ENCODE results near the gene BRCA1.
"Not testable (repeated sequence)": the region's sequence is repeated elsewhere in the genome, so short reads cannot be mapped to it uniquely, and the experiment has no call there.

The BRCA1 gene

DNA sequence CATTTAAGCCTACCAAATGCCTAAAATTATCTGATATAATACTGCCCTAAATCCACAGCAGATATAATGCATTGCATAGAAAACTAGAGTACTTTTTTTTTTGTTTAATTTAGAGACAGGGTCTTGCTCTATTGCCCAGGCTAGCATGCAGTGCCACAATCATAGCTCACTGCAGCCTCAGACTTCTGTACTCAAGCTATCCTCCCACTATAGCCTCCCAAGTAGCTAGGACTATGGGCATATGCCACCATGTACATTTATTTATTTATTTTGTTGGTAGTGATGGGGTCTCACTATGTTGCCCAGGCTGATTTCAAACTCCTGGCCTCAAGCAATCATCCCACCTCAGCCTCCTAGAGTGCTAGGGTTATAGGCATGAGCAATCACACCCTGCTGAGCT lies 20.0 kb downstream of the BRCA1 start:
- H3K36me3 Mint-ChIP-seq = no peaks in the 10 kb centered on the region
- no peak overlapping the region for H3K4me3 Mint-ChIP-seq
- no peaks in the 10 kb centered on the region for H3K27me3 Mint-ChIP-seq
- no peak overlapping the region for H3K27ac Mint-ChIP-seq
- no peaks in the 10 kb centered on the region for H3K9me3 Mint-ChIP-seq
- no peaks in the 10 kb centered on the region for H3K4me1 Mint-ChIP-seq

DNA sequence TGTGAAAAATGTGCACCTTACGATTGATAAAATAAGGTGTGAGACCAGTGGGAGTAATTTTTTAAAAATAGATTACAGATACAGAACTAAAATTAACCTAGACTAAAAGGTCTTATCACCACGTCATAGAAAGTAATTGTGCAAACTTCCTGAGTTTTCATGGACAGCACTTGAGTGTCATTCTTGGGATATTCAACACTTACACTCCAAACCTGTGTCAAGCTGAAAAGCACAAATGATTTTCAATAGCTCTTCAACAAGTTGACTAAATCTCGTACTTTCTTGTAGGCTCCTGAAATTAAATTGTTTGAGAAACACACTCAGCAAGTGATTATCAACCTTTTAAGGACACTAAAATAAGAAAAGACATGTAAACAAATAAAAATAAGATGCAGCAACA lies 20.5 kb downstream of the BRCA1 start:
- Mint-ChIP-seq H3K27me3 (no peaks in the 10 kb centered on the region), H3K36me3 (no peaks in the 10 kb centered on the region), H3K27ac (no peak overlapping the region), H3K9me3 (no peaks in the 10 kb centered on the region), H3K4me1 (no peaks in the 10 kb centered on the region), H3K4me3 (no peak overlapping the region)

DNA sequence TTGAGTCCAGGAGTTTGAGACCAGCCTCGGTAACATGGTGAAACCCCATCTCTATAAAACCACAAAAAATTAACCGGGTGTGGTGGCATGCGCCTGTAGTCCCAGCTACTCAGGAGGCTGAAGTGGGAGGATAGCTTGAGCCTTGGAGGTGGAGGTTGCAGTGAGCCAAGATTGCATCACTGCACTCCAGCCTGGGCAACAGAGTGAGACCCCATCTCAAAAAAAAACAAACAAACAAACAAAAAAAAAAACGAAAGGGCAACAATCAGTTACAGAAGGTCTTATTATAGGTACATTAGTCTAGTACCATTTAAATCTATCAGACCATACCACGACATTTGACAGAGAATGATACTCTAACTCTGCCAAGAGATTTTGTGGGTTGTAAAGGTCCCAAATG lies 29.8 kb downstream of the BRCA1 start:
- not testable (repeated sequence) for H3K4me3 Mint-ChIP-seq, H3K36me3 Mint-ChIP-seq, H3K27ac Mint-ChIP-seq, H3K27me3 Mint-ChIP-seq, H3K4me1 Mint-ChIP-seq, H3K9me3 Mint-ChIP-seq

DNA sequence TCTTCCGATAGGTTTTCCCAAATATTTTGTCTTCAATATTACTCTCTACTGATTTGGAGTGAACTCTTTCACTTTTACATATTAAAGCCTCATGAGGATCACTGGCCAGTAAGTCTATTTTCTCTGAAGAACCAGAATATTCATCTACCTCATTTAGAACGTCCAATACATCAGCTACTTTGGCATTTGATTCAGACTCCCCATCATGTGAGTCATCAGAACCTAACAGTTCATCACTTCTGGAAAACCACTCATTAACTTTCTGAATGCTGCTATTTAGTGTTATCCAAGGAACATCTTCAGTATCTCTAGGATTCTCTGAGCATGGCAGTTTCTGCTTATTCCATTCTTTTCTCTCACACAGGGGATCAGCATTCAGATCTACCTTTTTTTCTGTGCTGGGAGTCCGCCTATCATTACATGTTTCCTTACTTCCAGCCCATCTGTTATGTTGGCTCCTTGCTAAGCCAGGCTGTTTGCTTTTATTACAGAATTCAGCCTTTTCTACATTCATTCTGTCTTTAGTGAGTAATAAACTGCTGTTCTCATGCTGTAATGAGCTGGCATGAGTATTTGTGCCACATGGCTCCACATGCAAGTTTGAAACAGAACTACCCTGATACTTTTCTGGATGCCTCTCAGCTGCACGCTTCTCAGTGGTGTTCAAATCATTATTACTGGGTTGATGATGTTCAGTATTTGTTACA lies 30.9 kb downstream of the BRCA1 start:
- Mint-ChIP-seq H3K27ac (no peak overlapping the region), H3K4me3 (no peak overlapping the region), H3K27me3 (no peaks in the 10 kb centered on the region), H3K9me3 (no peaks in the 10 kb centered on the region), H3K4me1 (no peaks in the 10 kb centered on the region), H3K36me3 (no peaks in the 10 kb centered on the region)

DNA sequence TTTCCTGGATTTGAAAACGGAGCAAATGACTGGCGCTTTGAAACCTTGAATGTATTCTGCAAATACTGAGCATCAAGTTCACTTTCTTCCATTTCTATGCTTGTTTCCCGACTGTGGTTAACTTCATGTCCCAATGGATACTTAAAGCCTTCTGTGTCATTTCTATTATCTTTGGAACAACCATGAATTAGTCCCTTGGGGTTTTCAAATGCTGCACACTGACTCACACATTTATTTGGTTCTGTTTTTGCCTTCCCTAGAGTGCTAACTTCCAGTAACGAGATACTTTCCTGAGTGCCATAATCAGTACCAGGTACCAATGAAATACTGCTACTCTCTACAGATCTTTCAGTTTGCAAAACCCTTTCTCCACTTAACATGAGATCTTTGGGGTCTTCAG lies 32.3 kb downstream of the BRCA1 start:
- no peaks in the 10 kb centered on the region for H3K4me1 Mint-ChIP-seq
- no peak overlapping the region for H3K4me3 Mint-ChIP-seq
- H3K27me3 Mint-ChIP-seq = no peaks in the 10 kb centered on the region
- H3K27ac Mint-ChIP-seq = no peak overlapping the region
- H3K36me3 Mint-ChIP-seq = no peaks in the 10 kb centered on the region
- no peaks in the 10 kb centered on the region for H3K9me3 Mint-ChIP-seq

DNA sequence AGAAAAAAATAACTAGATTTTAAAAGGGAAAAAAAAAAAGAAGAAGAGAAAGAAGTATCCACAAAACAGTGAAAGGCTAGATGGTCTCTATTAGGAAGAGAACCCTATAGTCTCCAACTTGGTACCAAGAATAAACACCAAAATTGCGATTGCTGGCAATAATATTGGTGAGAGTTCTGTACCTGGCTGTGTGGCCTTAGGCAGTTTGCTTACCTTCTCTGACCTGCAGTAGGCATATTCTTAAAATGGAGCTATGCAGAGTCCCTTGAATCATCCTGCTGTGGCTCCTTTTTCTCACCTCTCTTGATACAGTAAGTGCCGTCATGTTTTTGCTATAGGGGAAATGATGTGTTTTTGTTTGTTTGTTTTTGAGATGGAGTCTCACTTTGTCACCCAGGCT lies 35.1 kb downstream of the BRCA1 start:
- Mint-ChIP-seq H3K4me3 (no peak overlapping the region), H3K4me1 (no peaks in the 10 kb centered on the region), H3K27ac (no peak overlapping the region), H3K27me3 (no peaks in the 10 kb centered on the region), H3K36me3 (no peaks in the 10 kb centered on the region), H3K9me3 (no peaks in the 10 kb centered on the region)

DNA sequence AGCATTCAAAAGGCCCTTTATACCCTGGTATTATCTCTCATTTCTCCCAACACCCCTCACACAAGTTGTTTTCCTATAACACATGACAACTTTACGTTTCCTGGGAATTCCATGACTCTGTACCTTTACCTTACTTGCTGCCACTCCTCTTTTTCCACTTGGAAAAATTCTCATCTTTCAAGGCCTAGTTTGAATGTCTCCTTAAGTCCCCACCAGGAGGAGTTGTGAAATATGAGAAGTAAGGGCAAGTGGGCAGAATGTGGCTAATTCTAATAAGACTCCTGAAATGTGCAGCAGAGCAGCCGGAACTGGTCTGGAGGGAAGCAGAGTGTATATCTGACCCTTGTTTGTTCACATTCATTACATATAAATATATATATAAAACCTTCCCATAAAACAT lies 39.7 kb downstream of the BRCA1 start:
- no peak overlapping the region for H3K4me3 Mint-ChIP-seq
- no peaks in the 10 kb centered on the region for H3K9me3 Mint-ChIP-seq
- H3K27me3 Mint-ChIP-seq = no peaks in the 10 kb centered on the region
- no peaks in the 10 kb centered on the region for H3K4me1 Mint-ChIP-seq
- no peak overlapping the region for H3K27ac Mint-ChIP-seq
- H3K36me3 Mint-ChIP-seq = no peaks in the 10 kb centered on the region

DNA sequence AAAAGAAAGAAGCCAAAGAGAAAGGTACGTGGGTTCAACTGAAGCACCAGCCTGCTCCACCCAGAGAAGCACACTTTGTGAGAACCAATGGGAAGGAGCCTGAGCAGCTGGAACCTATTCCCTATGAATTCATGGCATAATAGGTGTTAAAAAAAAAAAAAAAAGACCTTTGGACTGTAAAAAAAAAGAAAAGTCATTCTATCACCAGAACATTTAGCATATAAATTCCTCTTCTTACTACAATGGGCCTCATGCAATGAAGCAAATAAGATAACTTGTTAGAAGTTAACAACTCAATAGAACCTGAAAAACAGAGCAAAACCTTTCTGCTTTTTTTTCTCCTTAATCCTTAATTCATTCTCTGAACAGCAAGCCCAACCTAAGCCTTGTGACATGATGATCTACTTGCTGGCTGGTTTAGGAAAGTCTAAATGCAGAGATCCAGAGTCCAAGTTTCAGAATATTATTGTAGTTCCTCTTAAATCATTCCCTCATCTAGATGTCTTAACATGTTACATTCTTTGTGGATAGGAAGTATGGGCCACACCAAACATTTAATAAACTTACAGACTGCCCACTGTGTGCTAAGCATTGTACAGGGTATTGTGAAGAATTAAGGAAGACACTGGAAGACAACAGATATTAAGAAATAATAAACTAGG lies 45.4 kb downstream of the BRCA1 start:
- Mint-ChIP-seq H3K36me3 (no peaks in the 10 kb centered on the region), H3K27ac (no peak overlapping the region)

DNA sequence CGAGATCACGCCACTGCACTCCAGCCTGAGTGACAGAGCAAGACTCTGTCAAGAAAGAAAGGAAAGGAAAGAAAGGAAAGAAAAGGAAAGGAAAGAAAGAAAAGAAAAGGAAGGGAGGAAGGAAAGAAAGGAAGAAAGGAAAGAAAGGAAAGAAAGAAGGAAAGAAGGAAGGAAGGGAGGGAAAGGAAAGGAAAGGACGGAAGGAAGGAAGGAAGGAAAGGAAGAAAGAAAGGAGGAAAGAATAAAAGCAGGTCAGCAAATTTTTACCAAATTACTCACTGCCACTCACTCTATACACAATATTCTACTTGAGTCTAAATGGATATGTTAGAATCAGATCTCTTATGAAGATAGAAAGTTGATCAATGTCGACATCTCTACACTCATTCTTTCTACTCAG lies 50.3 kb downstream of the BRCA1 start:
- Mint-ChIP-seq H3K27me3 (no peaks in the 10 kb centered on the region), H3K36me3 (no peaks in the 10 kb centered on the region), H3K4me1 (no peaks in the 10 kb centered on the region), H3K27ac (no peak overlapping the region), H3K9me3 (no peaks in the 10 kb centered on the region), H3K4me3 (no peak overlapping the region)

More for the DNA sequence above, 45.4 kb downstream of the BRCA1 start:
- Mint-ChIP-seq H3K4me1 (no peaks in the 10 kb centered on the region), H3K9me3 (no peaks in the 10 kb centered on the region), H3K4me3 (no peak overlapping the region), H3K27me3 (no peaks in the 10 kb centered on the region)

DNA sequence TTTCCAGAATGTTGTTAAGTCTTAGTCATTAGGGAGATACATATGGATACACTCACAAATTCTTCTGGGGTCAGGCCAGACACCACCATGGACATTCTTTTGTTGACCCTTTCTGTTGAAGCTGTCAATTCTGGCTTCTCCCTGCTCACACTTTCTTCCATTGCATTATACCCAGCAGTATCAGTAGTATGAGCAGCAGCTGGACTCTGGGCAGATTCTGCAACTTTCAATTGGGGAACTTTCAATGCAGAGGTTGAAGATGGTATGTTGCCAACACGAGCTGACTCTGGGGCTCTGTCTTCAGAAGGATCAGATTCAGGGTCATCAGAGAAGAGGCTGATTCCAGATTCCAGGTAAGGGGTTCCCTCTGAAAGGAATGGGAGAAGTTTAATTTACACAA lies 54.3 kb downstream of the BRCA1 start:
- Mint-ChIP-seq H3K9me3 (no peaks in the 10 kb centered on the region), H3K4me3 (no peak overlapping the region), H3K27me3 (no peaks in the 10 kb centered on the region), H3K27ac (no peak overlapping the region), H3K36me3 (no peaks in the 10 kb centered on the region), H3K4me1 (no peaks in the 10 kb centered on the region)

DNA sequence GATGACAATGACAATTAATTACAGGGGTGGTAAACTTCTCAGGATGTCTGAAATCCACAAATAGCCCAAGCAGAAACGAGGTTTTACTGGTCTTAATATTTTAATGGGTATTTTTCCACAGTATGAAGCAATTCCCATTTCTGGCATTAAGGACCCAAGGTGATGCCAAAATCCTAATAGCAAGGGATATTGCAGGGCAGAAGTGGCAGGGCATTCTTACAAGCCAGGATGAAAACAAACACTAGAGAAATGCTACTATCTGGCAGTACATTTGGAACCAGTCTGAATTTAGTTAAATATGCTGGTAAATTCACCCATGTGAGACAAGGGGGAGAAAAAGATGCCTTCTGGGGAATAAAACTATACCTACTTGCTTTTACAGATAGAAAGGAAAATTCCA lies 54.9 kb downstream of the BRCA1 start:
- Mint-ChIP-seq H3K4me1 (no peaks in the 10 kb centered on the region), H3K27me3 (no peaks in the 10 kb centered on the region), H3K36me3 (no peaks in the 10 kb centered on the region), H3K4me3 (no peak overlapping the region), H3K9me3 (no peaks in the 10 kb centered on the region), H3K27ac (no peak overlapping the region)

DNA sequence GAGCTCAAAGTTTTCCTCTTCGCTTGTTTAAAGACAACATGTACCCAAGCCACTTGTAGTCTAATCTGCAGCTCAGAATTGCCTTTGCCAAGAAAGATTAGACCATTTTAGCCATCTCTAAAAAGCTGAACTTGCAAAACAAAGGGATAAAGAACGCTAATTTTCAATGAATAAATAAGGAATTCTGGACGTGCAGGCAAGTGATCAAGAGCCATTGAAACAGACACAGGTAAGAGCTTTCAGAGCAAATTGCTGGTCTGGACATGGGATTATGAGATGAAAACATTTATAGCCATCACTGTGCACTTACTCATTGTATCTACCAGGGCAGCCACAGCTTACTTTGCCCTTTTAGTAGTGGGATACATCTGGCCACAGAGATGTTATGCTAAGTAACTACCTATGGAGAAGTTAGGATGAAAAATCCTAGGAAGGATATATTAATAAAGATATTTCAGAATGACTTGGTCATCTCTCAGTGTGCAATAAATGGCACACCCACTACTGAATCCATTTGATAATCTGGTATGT lies 55.7 kb downstream of the BRCA1 start:
- H3K4me1 Mint-ChIP-seq = no peaks in the 10 kb centered on the region
- no peak overlapping the region for H3K4me3 Mint-ChIP-seq
- no peaks in the 10 kb centered on the region for H3K9me3 Mint-ChIP-seq
- H3K36me3 Mint-ChIP-seq = no peaks in the 10 kb centered on the region
- no peak overlapping the region for H3K27ac Mint-ChIP-seq
- H3K27me3 Mint-ChIP-seq = no peaks in the 10 kb centered on the region

DNA sequence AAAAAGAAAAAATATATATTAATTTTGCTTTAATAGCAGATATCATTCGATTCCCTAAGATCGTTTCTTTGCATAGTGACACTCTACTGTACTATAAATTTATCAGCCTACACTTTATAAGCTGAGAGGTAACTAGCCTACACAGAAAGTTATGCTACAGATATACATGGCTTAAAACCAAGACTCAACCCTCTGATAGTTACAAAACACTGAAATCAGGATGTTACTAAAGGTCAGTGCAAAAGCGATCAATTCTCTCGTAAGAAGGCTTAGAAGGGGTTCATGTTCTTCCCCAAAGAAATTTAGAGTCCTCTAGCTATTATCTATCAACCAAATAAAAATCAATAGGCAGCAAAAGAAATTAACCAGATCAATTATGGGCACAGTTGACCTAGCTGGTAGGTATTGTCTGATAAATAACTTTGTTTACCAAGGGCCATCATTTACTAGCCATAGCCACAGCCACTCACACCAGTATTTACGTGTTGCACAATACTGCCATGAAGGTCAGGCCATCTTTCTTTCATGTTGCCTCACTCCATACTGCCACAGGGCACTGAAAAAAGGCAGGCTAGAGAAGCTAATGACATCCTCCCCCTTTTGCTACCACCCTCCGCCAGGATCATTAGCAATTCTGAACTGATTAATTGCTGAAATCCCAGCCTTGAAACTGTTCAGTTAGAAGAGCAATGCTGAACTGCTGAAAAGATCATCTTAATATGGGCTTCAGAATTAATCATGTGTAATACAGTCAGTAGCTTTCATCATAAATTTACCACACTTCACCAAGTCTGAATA lies 56.4 kb downstream of the BRCA1 start:
- Mint-ChIP-seq H3K4me1 (no peaks in the 10 kb centered on the region), H3K36me3 (no peaks in the 10 kb centered on the region)

DNA sequence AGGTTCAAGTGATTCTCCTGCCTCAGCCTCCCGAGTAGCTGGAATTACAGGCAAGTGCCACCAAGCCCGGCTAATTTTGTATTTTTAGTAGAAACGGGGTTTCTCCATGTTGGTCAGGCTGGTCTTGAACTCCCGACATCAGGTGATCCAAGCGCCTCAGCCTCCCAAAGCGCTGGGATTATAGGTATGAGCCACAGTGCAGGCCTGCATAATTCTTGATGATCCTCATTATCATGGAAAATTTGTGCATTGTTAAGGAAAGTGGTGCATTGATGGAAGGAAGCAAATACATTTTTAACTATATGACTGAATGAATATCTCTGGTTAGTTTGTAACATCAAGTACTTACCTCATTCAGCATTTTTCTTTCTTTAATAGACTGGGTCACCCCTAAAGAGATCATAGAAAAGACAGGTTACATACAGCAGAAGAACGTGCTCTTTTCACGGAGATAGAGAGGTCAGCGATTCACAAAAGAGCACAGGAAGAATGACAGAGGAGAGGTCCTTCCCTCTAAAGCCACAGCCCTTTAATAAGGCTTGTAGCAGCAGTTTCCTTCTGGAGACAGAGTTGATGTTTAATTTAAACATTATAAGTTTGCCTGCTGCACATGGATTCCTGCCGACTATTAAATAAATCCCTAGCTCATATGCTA lies 62.1 kb downstream of the BRCA1 start:
- Mint-ChIP-seq H3K27me3 (no peaks in the 10 kb centered on the region), H3K4me3 (no peak overlapping the region), H3K4me1 (no peaks in the 10 kb centered on the region), H3K27ac (no peak overlapping the region), H3K36me3 (peaks cover 2% of the 10 kb centered on the region), H3K9me3 (no peaks in the 10 kb centered on the region)

More for the DNA sequence above, 56.4 kb downstream of the BRCA1 start:
- Mint-ChIP-seq H3K27me3 (no peaks in the 10 kb centered on the region), H3K27ac (no peak overlapping the region), H3K4me3 (no peak overlapping the region), H3K9me3 (no peaks in the 10 kb centered on the region)

DNA sequence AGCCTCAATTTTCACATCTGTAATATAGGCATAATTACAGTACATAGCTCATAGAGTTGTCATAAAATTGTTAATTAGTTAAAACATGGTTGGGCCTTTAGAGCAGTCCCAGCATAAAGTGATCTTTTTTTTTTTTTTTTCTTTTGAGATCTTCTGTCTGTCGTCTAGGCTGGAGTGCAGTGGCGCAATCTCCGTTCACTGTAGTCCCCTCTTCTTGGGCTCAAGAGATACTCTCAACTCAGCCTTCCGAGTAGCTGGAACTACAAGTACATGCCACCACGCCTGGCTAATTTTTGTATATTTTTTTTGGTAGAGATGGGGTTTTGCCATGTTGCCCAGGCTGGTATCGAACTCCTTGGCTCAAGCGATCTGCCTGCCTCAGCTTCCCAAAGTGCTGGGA lies 69.1 kb downstream of the BRCA1 start:
- Mint-ChIP-seq H3K27me3 (no peaks in the 10 kb centered on the region), H3K27ac (no peak overlapping the region), H3K4me1 (no peaks in the 10 kb centered on the region), H3K9me3 (no peaks in the 10 kb centered on the region), H3K4me3 (no peak overlapping the region), H3K36me3 (peaks cover 7% of the 10 kb centered on the region)

DNA sequence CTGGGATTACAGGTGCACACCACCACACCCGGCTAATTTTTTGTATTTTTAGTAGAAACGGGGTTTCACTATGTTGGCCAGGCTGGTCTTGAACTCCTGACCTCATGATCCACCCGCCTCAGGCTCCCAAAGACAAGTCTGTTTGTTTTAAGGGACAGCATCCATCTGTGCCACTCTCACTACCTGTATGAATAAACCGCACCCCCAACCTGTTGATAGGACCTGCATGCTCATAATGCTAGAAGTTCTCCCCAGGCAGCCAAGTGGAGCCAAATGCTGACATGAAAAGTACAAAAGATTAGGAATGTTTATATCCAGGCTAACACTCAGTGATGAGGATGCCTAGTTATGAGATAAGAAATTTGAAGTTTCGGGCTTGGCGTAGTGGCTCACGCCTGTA lies 72.2 kb downstream of the BRCA1 start:
- H3K36me3 Mint-ChIP-seq, H3K27me3 Mint-ChIP-seq, H3K4me3 Mint-ChIP-seq, H3K27ac Mint-ChIP-seq, H3K4me1 Mint-ChIP-seq, H3K9me3 Mint-ChIP-seq: not testable (repeated sequence)
